ENCODE results near the gene TPD52L1. TPM values are rescaled to one million over a fixed set of nuclear protein-coding genes. Genes with fewer than 3 reads are reported as not detected.

Gene TPD52L1
- total and polyA plus RNA-seq, 2 experiments from 2014 or later: 5.1 to 12.3 TPM

- Histone ChIP-seq H3K4me3 (no peak overlapping the region), H3K9ac (no peak overlapping the region), H3K4me2 (ENCODE audit: unreplicated experiment) (peak overlapping the region; percentile 8), H3K79me2 (ENCODE audit: insufficient read depth) (no peaks in the 10 kb centered on the region), H3K27ac (no peak overlapping the region), H3K9me3 (ENCODE audit: low read depth) (no peaks in the 10 kb centered on the region), H3F3A (ENCODE audit: insufficient read depth) (no peaks in the 10 kb centered on the region), H4K20me1 (ENCODE audit: insufficient read depth) (no peaks in the 10 kb centered on the region), H2AFZ (peak overlapping the region; percentile 67), H3K9me2 (ENCODE audit: insufficient read depth) (no peaks in the 10 kb centered on the region), H3K36me3 (ENCODE audit: low read depth) (no peaks in the 10 kb centered on the region), H3K27me3 (replicated peaks; ENCODE audit: insufficient read depth) (no peaks in the 10 kb centered on the region), H3K4me1 (ENCODE audit: insufficient read depth) (peaks cover 19% of the 10 kb centered on the region)
- 24 to 27% methylated on average over 6 of the region's 6 CpGs for WGBS, 2 experiments (ENCODE audit: low coverage in 1 of 2, low lambda C conversion rate in 2 of 2, missing lambda C conversion rate in 2 of 2)
- no peak for TF ChIP-seq EZH2 (IDR thresholded peaks at IDR 0.05; ENCODE audit: insufficient read depth, poor library complexity, severe bottlenecking)
- no peak for TF ChIP-seq EZH2phosphoT487 (IDR thresholded peaks at IDR 0.05; ENCODE audit: insufficient read depth, low read depth)
- peak; percentile 22 for DNase-seq
- in situ Hi-C loops (cut with MboI): no loop called here
Measured at GRCh38 chr6:125251516-125252220, 98.1 kb downstream of the TPD52L1 start.

GRCh38 chr6:125252891-125253290 is 99.3 kb downstream of the TPD52L1 start:
- DNase-seq: no peak
- TF ChIP-seq EZH2 (IDR thresholded peaks at IDR 0.05; ENCODE audit: insufficient read depth, poor library complexity, severe bottlenecking) (no peak), EZH2phosphoT487 (IDR thresholded peaks at IDR 0.05; ENCODE audit: insufficient read depth, low read depth) (no peak)
- H3K27me3 ChIP-seq (replicated peaks; ENCODE audit: insufficient read depth): no peaks in the 10 kb centered on the region
- H3K36me3 ChIP-seq (ENCODE audit: low read depth): no peaks in the 10 kb centered on the region
- H3K9me2 ChIP-seq (ENCODE audit: insufficient read depth): no peaks in the 10 kb centered on the region
- H3K4me2 ChIP-seq (ENCODE audit: unreplicated experiment): no peak overlapping the region
- H4K20me1 ChIP-seq (ENCODE audit: insufficient read depth): no peaks in the 10 kb centered on the region
- H3K4me1 ChIP-seq (ENCODE audit: insufficient read depth): peaks cover 19% of the 10 kb centered on the region
- no peaks in the 10 kb centered on the region for H3F3A ChIP-seq (ENCODE audit: insufficient read depth)
- no peaks in the 10 kb centered on the region for H3K79me2 ChIP-seq (ENCODE audit: insufficient read depth)
- no peak overlapping the region for H3K9ac ChIP-seq
- no peak overlapping the region for H3K27ac ChIP-seq
- 94 to 97% methylated on average over 1 of the region's 1 CpG for WGBS, 2 experiments (ENCODE audit: low coverage in 1 of 2, low lambda C conversion rate in 2 of 2, missing lambda C conversion rate in 2 of 2)
- no peak overlapping the region for H3K4me3 ChIP-seq
- in situ Hi-C loops (cut with MboI): no loop called here
- no peaks in the 10 kb centered on the region for H3K9me3 ChIP-seq (ENCODE audit: low read depth)
- H2AFZ ChIP-seq: no peak overlapping the region

GRCh38 chr6:125253881-125254280 is 100.3 kb downstream of the TPD52L1 start:
- Histone ChIP-seq H3K9me2 (ENCODE audit: insufficient read depth) (0 out of 2 replicates have a peak, but pooled peaks cover 3% of the 10 kb centered on the region), H2AFZ (no peak overlapping the region), H3K9ac (no peak overlapping the region), H3K4me2 (ENCODE audit: unreplicated experiment) (no peak overlapping the region), H3K79me2 (ENCODE audit: insufficient read depth) (no peaks in the 10 kb centered on the region), H4K20me1 (ENCODE audit: insufficient read depth) (no peaks in the 10 kb centered on the region), H3K4me3 (no peak overlapping the region), H3F3A (ENCODE audit: insufficient read depth) (no peaks in the 10 kb centered on the region), H3K9me3 (ENCODE audit: low read depth) (no peaks in the 10 kb centered on the region), H3K4me1 (ENCODE audit: insufficient read depth) (peaks cover 19% of the 10 kb centered on the region), H3K36me3 (ENCODE audit: low read depth) (no peaks in the 10 kb centered on the region), H3K27ac (no peak overlapping the region), H3K27me3 (replicated peaks; ENCODE audit: insufficient read depth) (no peaks in the 10 kb centered on the region)
- TF ChIP-seq EZH2phosphoT487 (IDR thresholded peaks at IDR 0.05; ENCODE audit: insufficient read depth, low read depth): no peak
- TF ChIP-seq EZH2 (IDR thresholded peaks at IDR 0.05; ENCODE audit: insufficient read depth, poor library complexity, severe bottlenecking): no peak
- DNase-seq: no peak
- in situ Hi-C loops (cut with MboI): no loop called here
- 91 to 100% methylated on average over 2 of the region's 2 CpGs for WGBS, 2 experiments (ENCODE audit: low coverage in 1 of 2, low lambda C conversion rate in 2 of 2, missing lambda C conversion rate in 2 of 2)

GRCh38 chr6:125254321-125254720 is 100.7 kb downstream of the TPD52L1 start:
- H3K9ac ChIP-seq: no peak overlapping the region
- no peaks in the 10 kb centered on the region for H3K36me3 ChIP-seq (ENCODE audit: low read depth)
- H3K4me2 ChIP-seq (ENCODE audit: unreplicated experiment): no peak overlapping the region
- H3K4me3 ChIP-seq: no peak overlapping the region
- no peak for TF ChIP-seq EZH2phosphoT487 (IDR thresholded peaks at IDR 0.05; ENCODE audit: insufficient read depth, low read depth)
- in situ Hi-C loops (cut with MboI): no loop called here
- 91% methylated on average over 3 of the region's 3 CpGs for WGBS, 2 experiments (ENCODE audit: low coverage in 1 of 2, low lambda C conversion rate in 2 of 2, missing lambda C conversion rate in 2 of 2)
- no peak for DNase-seq
- H3K27me3 ChIP-seq (replicated peaks; ENCODE audit: insufficient read depth): no peaks in the 10 kb centered on the region
- H3K9me3 ChIP-seq (ENCODE audit: low read depth): no peaks in the 10 kb centered on the region
- H2AFZ ChIP-seq: no peak overlapping the region
- no peaks in the 10 kb centered on the region for H3K79me2 ChIP-seq (ENCODE audit: insufficient read depth)
- no peaks in the 10 kb centered on the region for H4K20me1 ChIP-seq (ENCODE audit: insufficient read depth)
- no peak overlapping the region for H3K27ac ChIP-seq
- 0 out of 2 replicates have a peak, but pooled peaks cover 3% of the 10 kb centered on the region for H3K9me2 ChIP-seq (ENCODE audit: insufficient read depth)
- no peaks in the 10 kb centered on the region for H3F3A ChIP-seq (ENCODE audit: insufficient read depth)
- peaks cover 19% of the 10 kb centered on the region for H3K4me1 ChIP-seq (ENCODE audit: insufficient read depth)
